AG04449 (cell line): Measurements from ENCODE around the gene AACS.

Source experiments
- CTCF ChIA-PET: fragments of 350-600 bp; formaldehyde crosslinking; extraction: SDS; loops from one replicate; lab custom pipeline; 2021; ENCODE audit warnings: antibody characterized with exemption; lab: Yijun Ruan, JAX
- POLR2A ChIA-PET: fragments of 400-600, 350-600 bp; formaldehyde crosslinking; extraction: SDS; loops from one replicate; lab custom pipeline; 2020; ENCODE audit warnings: antibody characterized with exemption, inconsistent platforms; lab: Yijun Ruan, JAX
- DNase-seq: peaks from one replicate; pipeline ENCODE4 v3.0.0-alpha.2; 2010; ENCODE audit warnings: low read depth, low spot score
- H3K4me3 ChIP-seq: 2 replicates; pipeline ENCODE4 v1.5.1; 2011; ENCODE audit warnings: low read depth, mild to moderate bottlenecking, control low read depth, low read length
- TF ChIP-seq, protein P1 (sequence below): IDR thresholded peaks from one replicate; pipeline ENCODE4 v1.5.1; 2011; ENCODE audit warnings: mild to moderate bottlenecking, moderate library complexity, low read length, control low read depth, inconsistent platforms; ENCODE audit not compliant: insufficient read depth; ENCODE audit errors: missing control alignments

AACS gene

DNA sequence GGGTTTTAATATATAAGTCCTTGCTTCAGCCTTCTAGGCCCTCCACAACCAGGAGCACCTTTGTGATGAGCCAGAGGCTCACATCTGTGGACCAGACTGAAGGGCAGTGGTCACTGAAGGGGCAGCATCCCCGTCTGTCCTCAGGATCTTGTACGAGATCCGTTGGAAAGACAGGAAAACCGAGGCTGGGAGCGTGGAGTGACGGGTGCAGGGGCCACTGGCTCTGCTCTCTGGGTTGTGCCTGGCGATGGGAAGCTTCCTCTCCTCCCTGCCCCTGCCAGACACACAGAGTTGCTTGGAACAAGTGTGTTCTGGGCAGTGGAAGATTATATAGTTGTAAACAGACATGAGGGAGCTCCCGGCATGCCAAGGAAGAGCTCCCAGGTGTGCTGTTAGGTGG lies 48.0 kb downstream of the AACS start:
- ChIA-PET CTCF (no interaction called here), POLR2A (no interaction called here)
- TF ChIP-seq, protein P1, sequence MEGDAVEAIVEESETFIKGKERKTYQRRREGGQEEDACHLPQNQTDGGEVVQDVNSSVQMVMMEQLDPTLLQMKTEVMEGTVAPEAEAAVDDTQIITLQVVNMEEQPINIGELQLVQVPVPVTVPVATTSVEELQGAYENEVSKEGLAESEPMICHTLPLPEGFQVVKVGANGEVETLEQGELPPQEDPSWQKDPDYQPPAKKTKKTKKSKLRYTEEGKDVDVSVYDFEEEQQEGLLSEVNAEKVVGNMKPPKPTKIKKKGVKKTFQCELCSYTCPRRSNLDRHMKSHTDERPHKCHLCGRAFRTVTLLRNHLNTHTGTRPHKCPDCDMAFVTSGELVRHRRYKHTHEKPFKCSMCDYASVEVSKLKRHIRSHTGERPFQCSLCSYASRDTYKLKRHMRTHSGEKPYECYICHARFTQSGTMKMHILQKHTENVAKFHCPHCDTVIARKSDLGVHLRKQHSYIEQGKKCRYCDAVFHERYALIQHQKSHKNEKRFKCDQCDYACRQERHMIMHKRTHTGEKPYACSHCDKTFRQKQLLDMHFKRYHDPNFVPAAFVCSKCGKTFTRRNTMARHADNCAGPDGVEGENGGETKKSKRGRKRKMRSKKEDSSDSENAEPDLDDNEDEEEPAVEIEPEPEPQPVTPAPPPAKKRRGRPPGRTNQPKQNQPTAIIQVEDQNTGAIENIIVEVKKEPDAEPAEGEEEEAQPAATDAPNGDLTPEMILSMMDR = no peak
- no peak overlapping the region for H3K4me3 ChIP-seq
- no peak for DNase-seq

DNA sequence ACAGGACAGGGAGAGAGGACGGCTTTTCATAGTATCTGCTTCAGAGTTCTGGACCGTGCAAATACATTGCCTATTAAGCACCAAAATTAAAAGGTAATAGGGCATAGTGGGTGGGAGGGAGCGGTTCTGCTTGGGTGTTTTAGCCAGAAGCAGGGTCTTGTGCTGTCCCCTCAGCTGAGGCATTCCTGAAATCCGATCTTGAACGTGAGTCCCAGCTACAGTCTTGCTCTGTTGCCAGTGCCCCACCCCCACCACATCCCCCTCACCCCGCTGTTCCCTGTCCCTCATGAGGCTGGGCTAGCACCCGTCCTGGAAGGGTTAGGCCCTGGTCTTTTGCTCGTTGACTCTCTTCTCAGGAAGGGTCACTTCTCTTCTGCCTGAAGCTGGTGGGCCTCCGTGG lies 48.6 kb downstream of the AACS start:
- ChIA-PET CTCF (no interaction called here), POLR2A (no interaction called here)
- TF ChIP-seq, protein P1 = no peak
- DNase-seq = no peak
- H3K4me3 ChIP-seq = no peak overlapping the region

DNA sequence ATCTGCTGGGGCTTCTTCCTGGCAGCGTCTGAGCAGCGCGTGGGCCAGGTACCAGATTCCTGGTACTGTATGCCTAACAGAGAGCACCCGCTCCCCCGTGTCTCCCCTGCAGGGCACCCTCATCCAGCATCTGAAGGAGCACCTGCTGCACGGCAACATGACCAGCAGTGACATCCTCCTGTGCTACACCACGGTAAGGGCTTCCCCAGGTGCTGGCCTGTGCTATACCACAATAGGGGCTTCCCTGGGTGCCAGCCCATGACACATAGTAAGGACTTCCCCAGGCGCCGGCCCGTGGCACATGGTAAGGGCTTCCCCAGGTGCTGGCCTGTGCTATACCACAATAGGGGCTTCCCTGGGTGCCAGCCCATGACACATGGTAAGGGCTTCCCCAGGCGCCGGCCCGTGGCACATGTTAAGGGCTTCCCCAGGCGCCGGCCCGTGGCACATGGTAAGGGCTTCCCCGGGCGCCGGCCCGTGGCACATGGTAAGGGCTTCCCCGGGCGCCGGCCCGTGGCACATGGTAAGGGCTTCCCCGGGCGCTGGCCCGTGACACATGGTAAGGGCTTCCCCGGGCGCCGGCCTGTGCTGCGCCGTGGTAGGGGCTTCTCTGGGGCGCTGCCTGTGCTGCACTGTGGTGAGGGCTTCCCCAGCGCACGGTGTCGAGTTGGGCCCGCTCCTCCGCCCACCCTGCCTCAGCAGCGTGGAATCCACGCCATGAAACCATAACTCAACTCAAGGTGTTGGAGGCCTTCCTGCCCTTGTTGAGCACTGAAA lies 49.3 kb downstream of the AACS start:
- ChIA-PET CTCF (no interaction called here), POLR2A (no interaction called here)
- TF ChIP-seq, protein P1 = no peak
- H3K4me3 ChIP-seq = no peak overlapping the region
- DNase-seq = no peak

DNA sequence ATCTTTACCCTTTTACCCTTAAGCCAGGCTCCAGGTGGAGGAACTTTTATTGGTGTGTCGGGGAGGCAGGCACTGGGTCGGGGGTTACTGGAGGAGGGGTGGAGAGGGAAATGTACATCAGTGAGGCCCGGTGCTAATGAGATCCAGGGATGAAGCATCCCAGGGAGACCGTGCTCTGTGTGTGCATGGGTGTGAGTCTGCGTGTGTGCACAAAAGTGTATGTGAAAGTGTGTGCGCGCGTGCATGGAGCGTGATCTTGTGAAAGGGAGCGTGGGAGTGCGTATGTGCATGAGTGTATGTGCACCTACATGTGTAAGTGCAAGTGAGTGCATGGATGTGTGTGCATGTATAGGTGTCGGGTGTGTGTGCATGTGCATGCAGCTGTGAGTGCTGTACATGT lies 55.3 kb downstream of the AACS start:
- ChIA-PET POLR2A (no interaction called here), CTCF (no interaction called here)
- no peak for DNase-seq
- H3K4me3 ChIP-seq = no peak overlapping the region
- TF ChIP-seq, protein P1 = no peak

DNA sequence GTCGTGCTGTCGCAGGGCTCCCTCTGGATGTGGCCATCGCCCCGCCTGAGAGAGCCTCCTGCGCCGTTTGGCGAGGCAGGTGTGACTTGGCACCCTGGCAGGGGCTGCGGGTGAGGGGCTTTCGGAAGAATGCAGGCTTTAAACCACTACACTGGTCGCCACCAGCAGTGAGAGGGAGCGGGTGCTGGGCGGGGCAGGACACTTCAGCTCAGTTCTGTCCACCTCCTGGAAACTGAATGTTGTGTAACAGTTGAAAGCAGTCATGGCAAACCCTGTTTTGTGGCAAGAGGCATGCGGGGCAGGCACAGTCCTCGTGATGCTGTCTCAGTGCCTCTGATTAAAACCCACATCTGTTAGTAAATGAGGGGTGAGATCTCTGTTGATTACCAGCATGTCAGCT lies 55.9 kb downstream of the AACS start:
- CTCF ChIA-PET = no interaction called here
- POLR2A ChIA-PET = no interaction called here
- H3K4me3 ChIP-seq = no peak overlapping the region
- no peak for DNase-seq
- TF ChIP-seq, protein P1 = no peak

DNA sequence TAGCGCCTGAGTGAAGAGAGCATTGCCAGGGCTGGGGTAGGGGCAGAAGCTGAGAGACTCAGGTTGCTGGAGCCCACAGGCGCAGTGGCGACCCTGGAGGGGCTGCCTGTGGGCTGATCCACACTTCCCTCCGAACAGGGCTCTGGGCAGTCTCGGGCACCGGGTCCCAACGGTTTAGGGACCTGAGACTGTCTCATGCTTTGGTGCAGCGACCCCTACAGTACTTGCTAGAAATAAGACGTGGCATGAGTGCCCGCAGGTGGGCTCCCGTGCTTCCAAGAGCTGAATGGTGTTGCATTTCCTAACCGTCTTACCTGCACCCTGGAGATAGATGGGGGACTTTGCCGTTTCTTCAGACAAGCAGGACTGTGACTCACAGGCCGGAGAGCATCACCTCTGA lies 57.4 kb downstream of the AACS start:
- ChIA-PET CTCF (no interaction called here), POLR2A (no interaction called here)
- TF ChIP-seq, protein P1 = no peak
- no peak overlapping the region for H3K4me3 ChIP-seq
- DNase-seq = no peak
